GM12864 (cell line): ENCODE data around the gene NFKB2.
A peak's percentile ranks its signal among the peaks of the same experiment; 100 is the strongest.

Experiments used
- DNase-seq: peaks from one replicate; pipeline ENCODE4 v3.0.0-alpha.2; 2011; ENCODE audit warnings: low read depth
- H3K4me3 ChIP-seq: 2 replicates; pipeline ENCODE4 v1.5.1; 2011; ENCODE audit warnings: mild to moderate bottlenecking, low read depth, low read length, control low read depth
- TF ChIP-seq, protein P1 (sequence below): IDR thresholded peaks from 2 replicates; pipeline ENCODE4 v1.5.1; 2011; ENCODE audit warnings: low read depth, mild to moderate bottlenecking, moderate library complexity, low read length, control low read depth, inconsistent platforms; ENCODE audit errors: missing control alignments

NFKB2 gene

GRCh38 chr10:102432162-102432950, 36.9 kb downstream of the NFKB2 start, which contains the start of gene CUEDC2:
Gene CUEDC2, minus strand, starts transcription at chr10:102432574. Its CDS starts 7,386 bp downstream, at chr10:102425188.
- peak; percentile 94 for DNase-seq
- peak within 1 kb of the TSS; percentile 86 for H3K4me3 ChIP-seq
- TF ChIP-seq, protein P1, sequence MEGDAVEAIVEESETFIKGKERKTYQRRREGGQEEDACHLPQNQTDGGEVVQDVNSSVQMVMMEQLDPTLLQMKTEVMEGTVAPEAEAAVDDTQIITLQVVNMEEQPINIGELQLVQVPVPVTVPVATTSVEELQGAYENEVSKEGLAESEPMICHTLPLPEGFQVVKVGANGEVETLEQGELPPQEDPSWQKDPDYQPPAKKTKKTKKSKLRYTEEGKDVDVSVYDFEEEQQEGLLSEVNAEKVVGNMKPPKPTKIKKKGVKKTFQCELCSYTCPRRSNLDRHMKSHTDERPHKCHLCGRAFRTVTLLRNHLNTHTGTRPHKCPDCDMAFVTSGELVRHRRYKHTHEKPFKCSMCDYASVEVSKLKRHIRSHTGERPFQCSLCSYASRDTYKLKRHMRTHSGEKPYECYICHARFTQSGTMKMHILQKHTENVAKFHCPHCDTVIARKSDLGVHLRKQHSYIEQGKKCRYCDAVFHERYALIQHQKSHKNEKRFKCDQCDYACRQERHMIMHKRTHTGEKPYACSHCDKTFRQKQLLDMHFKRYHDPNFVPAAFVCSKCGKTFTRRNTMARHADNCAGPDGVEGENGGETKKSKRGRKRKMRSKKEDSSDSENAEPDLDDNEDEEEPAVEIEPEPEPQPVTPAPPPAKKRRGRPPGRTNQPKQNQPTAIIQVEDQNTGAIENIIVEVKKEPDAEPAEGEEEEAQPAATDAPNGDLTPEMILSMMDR, result no peak

DNA sequence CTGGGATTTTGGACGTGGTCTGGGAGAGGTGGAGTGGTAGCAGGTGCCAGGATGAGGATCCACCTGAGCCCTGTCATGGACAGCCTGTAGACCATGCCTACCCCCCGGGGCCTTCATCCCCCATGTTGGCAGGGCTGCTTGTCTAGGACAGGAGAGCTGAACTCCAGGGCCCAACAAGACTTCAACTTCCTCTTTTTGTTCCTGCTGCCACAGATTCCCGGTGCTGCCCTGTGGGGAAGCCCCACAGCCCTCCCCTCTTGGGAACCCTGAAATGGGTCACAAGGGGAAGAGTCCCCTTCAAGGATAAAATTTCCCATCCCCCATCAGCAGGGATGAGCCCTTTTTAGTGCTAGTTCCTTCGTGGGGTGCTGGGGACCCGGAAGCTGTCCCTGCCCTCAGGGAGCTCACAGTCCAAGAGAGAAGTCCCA, 38.1 kb downstream of the NFKB2 start:
- no peak overlapping the region for H3K4me3 ChIP-seq
- no peak for DNase-seq

GRCh38 chr10:102434394-102435132, 39.1 kb downstream of the NFKB2 start:
- TF ChIP-seq, protein P1, result no peak
- H3K4me3 ChIP-seq, result no peak overlapping the region

More for the DNA sequence above, 38.1 kb downstream of the NFKB2 start:
- TF ChIP-seq, protein P1, result no peak

GRCh38 chr10:102435133-102435497, 39.6 kb downstream of the NFKB2 start:
- H3K4me3 ChIP-seq, result no peak overlapping the region
- no peak for DNase-seq

More at GRCh38 chr10:102434394-102435132, 39.1 kb downstream of the NFKB2 start:
- no peak for DNase-seq

GRCh38 chr10:102435529-102436233, 40.2 kb downstream of the NFKB2 start:
- no peak for DNase-seq
- TF ChIP-seq, protein P1, result no peak
- H3K4me3 ChIP-seq, result peak overlapping the region; percentile 47

More at GRCh38 chr10:102435133-102435497, 39.6 kb downstream of the NFKB2 start:
- TF ChIP-seq, protein P1, result no peak

DNA sequence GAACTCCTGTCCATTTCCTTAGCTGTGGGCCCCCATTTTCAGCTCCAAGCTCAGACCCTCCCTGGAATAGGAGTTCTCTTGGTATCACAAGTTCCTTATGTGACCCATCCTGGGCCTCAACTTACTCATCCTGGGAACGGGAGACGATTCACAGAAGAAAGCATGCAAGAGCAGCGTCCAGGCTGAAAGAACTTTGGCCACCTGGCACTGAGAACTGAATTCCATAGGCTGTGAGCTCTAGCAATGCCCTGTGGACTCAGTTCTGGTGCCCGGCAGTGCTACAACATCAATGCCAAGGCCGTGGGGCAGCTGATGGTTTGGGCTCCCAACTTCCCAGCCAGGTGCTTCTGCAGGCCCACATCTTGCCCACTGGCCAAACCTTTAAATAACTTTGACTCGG, 40.8 kb downstream of the NFKB2 start:
- DNase-seq, result no peak
- TF ChIP-seq, protein P1, result no peak
- H3K4me3 ChIP-seq, result peak overlapping the region; percentile 0
